ENCODE results near the gene LDLRAD3. TPM values are rescaled to one million over a fixed set of nuclear protein-coding genes. Genes with fewer than 3 reads are reported as not detected.

LDLRAD3 gene
- polyA plus RNA-seq, 1 of the 3 experiments (the other 2 are of a cell fraction) = 10.6 TPM

DNA sequence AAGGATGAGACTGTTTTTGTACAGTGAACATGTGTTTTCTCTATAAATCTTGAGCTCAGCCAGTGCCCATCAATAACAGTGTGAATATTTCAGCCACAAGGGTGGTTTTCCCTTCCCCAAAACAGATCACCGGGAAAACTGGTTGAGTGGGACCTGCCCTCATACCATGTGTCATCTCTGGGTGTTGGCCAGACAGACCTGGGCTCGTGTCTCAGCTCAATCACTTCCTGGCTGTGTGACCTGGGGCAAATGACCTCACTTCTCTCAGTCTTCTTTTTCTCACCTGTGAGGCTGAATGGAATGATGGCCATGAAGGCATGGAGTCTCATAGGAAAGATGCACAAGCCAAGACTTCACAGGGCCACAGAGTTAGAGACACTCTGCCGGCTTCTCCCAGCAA is 270.6 kb downstream of the LDLRAD3 start:
- ChIA-PET CTCF (interaction anchor here (1.2 to 1.3 kb wide), 2 partner anchors 9 to 44 kb away, joined by 3 read pairs; no protein-coding TSS in a partner anchor), POLR2A (no interaction called here)
- Histone ChIP-seq H3K4me1 (ENCODE audit: control insufficient read depth in 1 of 2, insufficient read depth in 2 of 2, low read depth in 1 of 2, low read length in 1 of 2) (peaks cover 0 to 8% of the 10 kb centered on the region in 2 experiments; a peak in 1 of 4 replicates), H3K9me2 (no peaks in the 10 kb centered on the region), H3K9ac (no peak overlapping the region), H3K79me2 (ENCODE audit: insufficient read depth) (no peaks in the 10 kb centered on the region), H3K4me3 (ENCODE audit: low read depth in 2 of 2, low read length in 1 of 2) (no peak overlapping the region), H4K20me1 (ENCODE audit: insufficient read depth) (no peaks in the 10 kb centered on the region), H3K9me3 (no peaks in the 10 kb centered on the region), H3K27me3 (ENCODE audit: insufficient read depth) (no peaks in the 10 kb centered on the region), H3K36me3 (replicated peaks in 1 of 2; ENCODE audit: control insufficient read depth in 1 of 2, insufficient read depth in 2 of 2, low read length in 1 of 2) (no peaks in the 10 kb centered on the region), H3K27ac (ENCODE audit: low read depth in 2 of 2, low read length in 1 of 2) (no peak overlapping the region), H3F3A (replicated peaks; ENCODE audit: insufficient read depth) (no peaks in the 10 kb centered on the region), H2AFZ (ENCODE audit: low read depth) (no peak overlapping the region), H3K4me2 (no peak overlapping the region)
- DNase-seq = no peak
- 89% methylated on average over 3 of the region's 3 CpGs for WGBS (ENCODE audit: low lambda C conversion rate)
- TF ChIP-seq SIN3A (IDR thresholded peaks at IDR 0.05; ENCODE audit: borderline replicate concordance, low read depth, low read length) (no peak), NFIC (IDR thresholded peaks at IDR 0.05; ENCODE audit: borderline replicate concordance) (no peak), POLR2AphosphoS5 (IDR thresholded peaks at IDR 0.05; ENCODE audit: low read depth, low read length) (no peak), GATA2 (CRISPR knock-in tag; IDR thresholded peaks at IDR 0.05) (no peak), TEAD4 (IDR thresholded peaks at IDR 0.05; ENCODE audit: borderline replicate concordance, insufficient read depth) (no peak), RAD21 (IDR thresholded peaks at IDR 0.05; ENCODE audit: low read length) (no peak), SMC3 (IDR thresholded peaks at IDR 0.05; ENCODE audit: low read depth, low read length) (no peak), NRF1 (IDR thresholded peaks at IDR 0.05; ENCODE audit: low read depth, low read length) (no peak), FOXM1 (IDR thresholded peaks at IDR 0.05; ENCODE audit: low read depth) (no peak), CHD2 (IDR thresholded peaks at IDR 0.05; ENCODE audit: low read length, partially characterized antibody) (no peak), RXRA (IDR thresholded peaks at IDR 0.05; ENCODE audit: borderline replicate concordance, low read depth) (no peak), RCOR1 (IDR thresholded peaks at IDR 0.05; ENCODE audit: low read length) (no peak), RFX5 (IDR thresholded peaks at IDR 0.05; ENCODE audit: low read length) (no peak), YY1 (IDR thresholded peaks at IDR 0.05; ENCODE audit: low read depth) (no peak)
- TF ChIP-seq, protein P1, sequence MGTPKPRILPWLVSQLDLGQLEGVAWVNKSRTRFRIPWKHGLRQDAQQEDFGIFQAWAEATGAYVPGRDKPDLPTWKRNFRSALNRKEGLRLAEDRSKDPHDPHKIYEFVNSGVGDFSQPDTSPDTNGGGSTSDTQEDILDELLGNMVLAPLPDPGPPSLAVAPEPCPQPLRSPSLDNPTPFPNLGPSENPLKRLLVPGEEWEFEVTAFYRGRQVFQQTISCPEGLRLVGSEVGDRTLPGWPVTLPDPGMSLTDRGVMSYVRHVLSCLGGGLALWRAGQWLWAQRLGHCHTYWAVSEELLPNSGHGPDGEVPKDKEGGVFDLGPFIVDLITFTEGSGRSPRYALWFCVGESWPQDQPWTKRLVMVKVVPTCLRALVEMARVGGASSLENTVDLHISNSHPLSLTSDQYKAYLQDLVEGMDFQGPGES (IDR thresholded peaks at IDR 0.05; ENCODE audit: low read depth, low read length) = no peak
- TF ChIP-seq, protein P2, sequence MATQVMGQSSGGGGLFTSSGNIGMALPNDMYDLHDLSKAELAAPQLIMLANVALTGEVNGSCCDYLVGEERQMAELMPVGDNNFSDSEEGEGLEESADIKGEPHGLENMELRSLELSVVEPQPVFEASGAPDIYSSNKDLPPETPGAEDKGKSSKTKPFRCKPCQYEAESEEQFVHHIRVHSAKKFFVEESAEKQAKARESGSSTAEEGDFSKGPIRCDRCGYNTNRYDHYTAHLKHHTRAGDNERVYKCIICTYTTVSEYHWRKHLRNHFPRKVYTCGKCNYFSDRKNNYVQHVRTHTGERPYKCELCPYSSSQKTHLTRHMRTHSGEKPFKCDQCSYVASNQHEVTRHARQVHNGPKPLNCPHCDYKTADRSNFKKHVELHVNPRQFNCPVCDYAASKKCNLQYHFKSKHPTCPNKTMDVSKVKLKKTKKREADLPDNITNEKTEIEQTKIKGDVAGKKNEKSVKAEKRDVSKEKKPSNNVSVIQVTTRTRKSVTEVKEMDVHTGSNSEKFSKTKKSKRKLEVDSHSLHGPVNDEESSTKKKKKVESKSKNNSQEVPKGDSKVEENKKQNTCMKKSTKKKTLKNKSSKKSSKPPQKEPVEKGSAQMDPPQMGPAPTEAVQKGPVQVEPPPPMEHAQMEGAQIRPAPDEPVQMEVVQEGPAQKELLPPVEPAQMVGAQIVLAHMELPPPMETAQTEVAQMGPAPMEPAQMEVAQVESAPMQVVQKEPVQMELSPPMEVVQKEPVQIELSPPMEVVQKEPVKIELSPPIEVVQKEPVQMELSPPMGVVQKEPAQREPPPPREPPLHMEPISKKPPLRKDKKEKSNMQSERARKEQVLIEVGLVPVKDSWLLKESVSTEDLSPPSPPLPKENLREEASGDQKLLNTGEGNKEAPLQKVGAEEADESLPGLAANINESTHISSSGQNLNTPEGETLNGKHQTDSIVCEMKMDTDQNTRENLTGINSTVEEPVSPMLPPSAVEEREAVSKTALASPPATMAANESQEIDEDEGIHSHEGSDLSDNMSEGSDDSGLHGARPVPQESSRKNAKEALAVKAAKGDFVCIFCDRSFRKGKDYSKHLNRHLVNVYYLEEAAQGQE (IDR thresholded peaks at IDR 0.05; ENCODE audit: low read depth, low read length) = no peak
- TF ChIP-seq, protein P3, sequence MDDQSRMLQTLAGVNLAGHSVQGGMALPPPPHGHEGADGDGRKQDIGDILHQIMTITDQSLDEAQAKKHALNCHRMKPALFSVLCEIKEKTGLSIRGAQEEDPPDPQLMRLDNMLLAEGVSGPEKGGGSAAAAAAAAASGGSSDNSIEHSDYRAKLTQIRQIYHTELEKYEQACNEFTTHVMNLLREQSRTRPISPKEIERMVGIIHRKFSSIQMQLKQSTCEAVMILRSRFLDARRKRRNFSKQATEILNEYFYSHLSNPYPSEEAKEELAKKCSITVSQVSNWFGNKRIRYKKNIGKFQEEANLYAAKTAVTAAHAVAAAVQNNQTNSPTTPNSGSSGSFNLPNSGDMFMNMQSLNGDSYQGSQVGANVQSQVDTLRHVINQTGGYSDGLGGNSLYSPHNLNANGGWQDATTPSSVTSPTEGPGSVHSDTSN (IDR thresholded peaks at IDR 0.05) = no peak

Measured in SK-N-SH (cell line).